H1 (cell line): Measurements from ENCODE around the gene MRPS14. TPM values are rescaled to one million over a fixed set of nuclear protein-coding genes. Genes with fewer than 3 reads are reported as not detected.

Experiments
- CBX5 ChIP-seq: fragments of 300-800, 300-1000 bp; sonication (generic); IDR thresholded peaks from 2 replicates; pipeline ENCODE4 v1.7.1; 2016; ENCODE audit warnings: antibody characterized with exemption, low read length, low read depth
- CHD7 ChIP-seq: fragments of 300-600 bp; sonication (generic); IDR thresholded peaks from 2 replicates; pipeline ENCODE4 v1.7.1; 2012; ENCODE audit warnings: low read length, moderate library complexity, mild to moderate bottlenecking, inconsistent platforms; ENCODE audit not compliant: insufficient replicate concordance
- GTF2F1 ChIP-seq: IDR thresholded peaks from 2 replicates; pipeline ENCODE4 v1.6.1; 2012; ENCODE audit warnings: low read depth, low read length, improper control_type of control experiment, borderline replicate concordance
- polyA plus RNA-seq, 7 experiments: library from polyadenylated mRNA; depleted of rRNA in 3 of 7; stranded (reverse) in 5 of 7; unstranded in 2 of 7; fragments of >200 nt in 5 of 7; fragments of 200-250 nt in 2 of 7; gene quantifications; 1 replicate in 5 of 7; 2 replicates in 1 of 7; 4 replicates in 1 of 7; pipeline versions ENCODE4 v1.2.1 to v1.2.3, GENCODE V29; 2011 to 2013; ENCODE audit warnings: missing spikeins in 2 of 7, mixed read lengths in 2 of 7
- total RNA-seq: library from RNA; stranded (reverse); fragmentation: NEBNext Ultra II Directional; extraction: Animal tissue kit (Norgen Biotek cat#: 25700); gene quantifications from 2 replicates; pipeline ENCODE4 v1.2.1, GENCODE V29; 2021

Gene MRPS14
- total and polyA plus RNA-seq, 2 of the 8 experiments (the other 6 are each of a cell fraction or from before 2014, with no cell fraction given), result 27.5 to 38.7 TPM

GRCh38 chr1:175002910-175003517 is 20.2 kb downstream of the MRPS14 start (continued):
- TF ChIP-seq CHD7 (no peak), GTF2F1 (no peak), CBX5 (no peak)
